Measurements from ENCODE around the gene SENP5. TPM values are rescaled to one million over a fixed set of nuclear protein-coding genes. Genes with fewer than 3 reads are reported as not detected.

Gene SENP5
- total and polyA plus RNA-seq, 2 of the 8 experiments (the other 6 are each of a cell fraction or from before 2014, with no cell fraction given): 6.7 to 27.3 TPM

DNA sequence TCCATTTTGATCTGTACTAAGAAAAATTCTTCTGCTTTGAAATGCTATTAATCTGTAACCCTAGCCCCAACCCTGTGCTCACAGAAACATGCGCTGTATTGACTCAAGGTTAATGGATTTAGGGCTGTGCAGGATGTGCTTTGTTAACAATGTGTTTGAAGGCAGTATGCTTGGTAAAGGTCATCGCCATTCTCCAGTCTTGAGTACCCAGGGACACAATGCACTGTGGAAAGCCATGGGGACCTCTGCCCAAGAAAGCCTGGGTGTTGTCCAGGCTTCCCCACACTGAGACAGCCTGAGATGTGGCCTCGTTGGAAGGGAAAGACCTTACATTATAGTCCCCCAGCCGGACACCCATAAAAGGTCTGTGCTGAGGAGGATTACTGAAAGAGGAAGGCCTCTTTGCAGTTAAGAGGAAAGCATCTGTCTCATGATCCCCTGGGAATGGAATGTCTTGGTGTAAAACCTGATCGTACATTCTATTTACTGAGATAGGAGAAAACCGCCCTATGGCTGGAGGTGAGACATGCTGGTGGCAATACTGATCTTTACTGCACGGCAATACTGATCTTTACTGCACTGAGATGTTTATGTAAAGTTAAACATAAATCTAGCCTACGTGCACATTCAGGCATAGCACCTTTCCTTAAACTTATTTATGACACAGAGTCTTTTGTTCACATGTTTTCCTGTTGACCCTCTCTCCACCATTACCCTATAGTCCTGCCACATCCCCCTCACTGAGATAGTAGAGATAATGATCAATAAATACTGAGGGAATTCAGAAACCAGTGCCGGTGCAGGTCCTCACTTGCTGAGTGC, 94.6 kb downstream of the SENP5 start (continued):
- TF ChIP-seq RNF2 (IDR thresholded peaks at IDR 0.05; ENCODE audit: borderline replicate concordance, low read depth, low read length, missing control alignments, poor library complexity, severe bottlenecking): no peak
- no peak for TF ChIP-seq RBBP5 (IDR thresholded peaks at IDR 0.05; ENCODE audit: borderline replicate concordance, low read depth, low read length)
- no peak for TF ChIP-seq CHD2 (IDR thresholded peaks at IDR 0.05; ENCODE audit: low read length)
- TF ChIP-seq SP2 (IDR thresholded peaks at IDR 0.05; ENCODE audit: low read length): no peak
